ENCODE results near the gene ACOXL. TPM values are rescaled to one million over a fixed set of nuclear protein-coding genes. Genes with fewer than 3 reads are reported as not detected.

Gene ACOXL
- total and polyA plus RNA-seq, 4 donors, result 4.4 to 32.8 (median 12.2) TPM

DNA sequence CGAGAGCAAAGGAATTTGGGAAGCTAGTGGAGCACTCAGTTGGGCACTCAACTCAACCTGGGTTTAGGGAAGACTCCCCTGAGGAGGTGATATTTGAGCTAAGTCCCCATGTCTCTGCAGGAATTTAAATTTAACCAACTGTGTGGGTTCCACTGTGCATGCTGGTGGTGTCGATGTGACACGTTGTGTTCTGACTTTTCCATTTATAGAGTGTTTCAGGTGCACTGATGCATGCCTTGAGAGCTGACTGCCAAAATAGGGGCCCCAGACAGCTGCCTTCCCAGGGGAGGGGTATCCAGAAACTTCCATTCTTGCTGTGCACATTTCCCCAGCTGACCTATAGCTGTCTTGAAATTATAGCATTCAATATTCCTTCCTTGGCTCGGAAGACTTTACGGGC, 324.7 kb downstream of the ACOXL start:
- no peak overlapping the region for H3K9ac ChIP-seq (ENCODE audit: insufficient read depth in 1 of 2, low read length in 2 of 2)
- no peaks in the 10 kb centered on the region for H3K27me3 ChIP-seq (ENCODE audit: control insufficient read depth in 3 of 3, insufficient read depth in 3 of 3, low read length in 2 of 3)
- peaks cover 0 to 7% (median 2%) of the 10 kb centered on the region in 4 donors for H3K9me3 ChIP-seq (ENCODE audit: control insufficient read depth in 4 of 4, insufficient read depth in 3 of 4, low read length in 3 of 4)
- no peak for DNase-seq
- H3K27ac ChIP-seq (ENCODE audit: low read depth in 1 of 2, low read length in 1 of 2), result no peak overlapping the region
- TF ChIP-seq CTCF (IDR thresholded peaks at IDR 0.05; ENCODE audit: control extremely low read depth, extremely low read depth), result no peak
- H3K4me3 ChIP-seq, result no peak overlapping the region
- no peaks in the 10 kb centered on the region for H3K4me1 ChIP-seq (ENCODE audit: control insufficient read depth in 5 of 5, insufficient read depth in 5 of 5, low read length in 5 of 5)
- 91 to 96% methylated on average over 5 of the region's 5 CpGs for WGBS, 2 donors
- no peak for ATAC-seq (ENCODE audit: insufficient read depth, low FRiP score)
- peaks cover 0 to 2% (median 0%) of the 10 kb centered on the region in 4 donors for H3K36me3 ChIP-seq (ENCODE audit: control insufficient read depth in 4 of 4, insufficient read depth in 4 of 4, low read length in 4 of 4)

DNA sequence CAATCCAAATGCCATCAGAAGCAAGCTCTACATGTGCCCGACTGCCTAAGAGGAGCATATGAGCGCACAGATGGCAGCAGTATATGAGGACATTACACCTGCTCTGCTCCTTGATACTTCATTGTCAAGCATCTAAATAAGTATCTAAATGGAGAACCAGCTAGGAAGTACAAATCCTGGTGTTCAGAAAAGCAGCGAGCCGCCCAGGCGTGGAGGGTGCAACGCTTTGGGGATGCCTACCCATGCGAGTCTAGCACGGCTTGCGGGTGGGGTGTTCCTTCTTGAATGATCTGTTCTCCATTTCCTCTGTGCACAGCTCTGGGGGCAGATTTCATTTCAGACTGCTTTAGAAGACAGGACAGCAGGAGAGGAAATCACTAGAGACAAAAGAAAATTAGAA, 325.3 kb downstream of the ACOXL start:
- no peaks in the 10 kb centered on the region for H3K27me3 ChIP-seq (ENCODE audit: control insufficient read depth in 3 of 3, insufficient read depth in 3 of 3, low read length in 2 of 3)
- peaks cover 0 to 7% (median 2%) of the 10 kb centered on the region in 4 donors for H3K9me3 ChIP-seq (ENCODE audit: control insufficient read depth in 4 of 4, insufficient read depth in 3 of 4, low read length in 3 of 4)
- H3K4me1 ChIP-seq (ENCODE audit: control insufficient read depth in 5 of 5, insufficient read depth in 5 of 5, low read length in 5 of 5), result no peaks in the 10 kb centered on the region
- DNase-seq (no peak), ATAC-seq (ENCODE audit: insufficient read depth, low FRiP score) (no peak)
- H3K36me3 ChIP-seq (ENCODE audit: control insufficient read depth in 4 of 4, insufficient read depth in 4 of 4, low read length in 4 of 4), result peaks cover 0 to 2% (median 0%) of the 10 kb centered on the region in 4 donors
- H3K9ac ChIP-seq (ENCODE audit: insufficient read depth in 1 of 2, low read length in 2 of 2), result no peak overlapping the region
- H3K27ac ChIP-seq (ENCODE audit: low read depth in 1 of 2, low read length in 1 of 2), result no peak overlapping the region
- TF ChIP-seq CTCF (IDR thresholded peaks at IDR 0.05; ENCODE audit: control extremely low read depth, extremely low read depth), result no peak
- WGBS, 2 donors, result 84 to 86% methylated on average over 9 of the region's 9 CpGs
- H3K4me3 ChIP-seq, result no peak overlapping the region

DNA sequence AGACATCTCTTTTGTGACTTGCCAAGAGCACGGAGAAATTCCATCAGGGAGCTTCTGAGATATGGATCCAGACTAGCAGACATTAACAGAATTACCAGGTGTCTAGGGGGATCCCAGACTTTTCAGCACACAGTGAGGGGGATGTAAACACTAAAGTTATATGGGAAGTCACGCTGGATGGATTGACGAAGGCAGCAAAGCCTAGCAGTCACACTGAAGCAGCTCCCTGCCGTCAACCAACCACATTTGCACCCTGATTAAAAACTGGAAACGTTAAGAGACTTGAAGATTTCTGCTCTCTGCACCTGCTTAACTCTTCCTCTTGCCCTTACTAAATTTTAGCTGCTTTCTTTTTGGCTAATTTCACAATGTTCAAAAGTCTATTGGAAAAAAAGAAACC, 325.9 kb downstream of the ACOXL start:
- Histone ChIP-seq H3K27ac (ENCODE audit: low read depth in 1 of 2, low read length in 1 of 2) (no peak overlapping the region), H3K9ac (ENCODE audit: insufficient read depth in 1 of 2, low read length in 2 of 2) (no peak overlapping the region), H3K4me1 (ENCODE audit: control insufficient read depth in 5 of 5, insufficient read depth in 5 of 5, low read length in 5 of 5) (no peaks in the 10 kb centered on the region), H3K9me3 (ENCODE audit: control insufficient read depth in 4 of 4, insufficient read depth in 3 of 4, low read length in 3 of 4) (peaks cover 0 to 7% (median 2%) of the 10 kb centered on the region in 4 donors), H3K27me3 (ENCODE audit: control insufficient read depth in 3 of 3, insufficient read depth in 3 of 3, low read length in 2 of 3) (no peaks in the 10 kb centered on the region), H3K4me3 (no peak overlapping the region), H3K36me3 (ENCODE audit: control insufficient read depth in 4 of 4, insufficient read depth in 4 of 4, low read length in 4 of 4) (peaks cover 0 to 2% (median 0%) of the 10 kb centered on the region in 4 donors)
- DNase-seq (no peak), ATAC-seq (ENCODE audit: insufficient read depth, low FRiP score) (no peak)
- no peak for TF ChIP-seq CTCF (IDR thresholded peaks at IDR 0.05; ENCODE audit: control extremely low read depth, extremely low read depth)
- 68 to 70% methylated on average over 5 of the region's 5 CpGs for WGBS, 2 donors

GRCh38 chr2:111061191-111061590, 328.8 kb downstream of the ACOXL start:
- DNase-seq, result no peak
- ATAC-seq (ENCODE audit: insufficient read depth, low FRiP score), result no peak
- Histone ChIP-seq H3K36me3 (ENCODE audit: control insufficient read depth in 4 of 4, insufficient read depth in 4 of 4, low read length in 4 of 4) (peaks cover 0 to 2% (median 0%) of the 10 kb centered on the region in 4 donors), H3K27me3 (ENCODE audit: control insufficient read depth in 3 of 3, insufficient read depth in 3 of 3, low read length in 2 of 3) (no peaks in the 10 kb centered on the region), H3K9ac (ENCODE audit: insufficient read depth in 1 of 2, low read length in 2 of 2) (no peak overlapping the region), H3K4me3 (no peak overlapping the region), H3K9me3 (ENCODE audit: control insufficient read depth in 4 of 4, insufficient read depth in 3 of 4, low read length in 3 of 4) (peaks cover 0 to 7% (median 2%) of the 10 kb centered on the region in 4 donors), H3K4me1 (ENCODE audit: control insufficient read depth in 5 of 5, insufficient read depth in 5 of 5, low read length in 5 of 5) (no peaks in the 10 kb centered on the region), H3K27ac (ENCODE audit: low read depth in 1 of 2, low read length in 1 of 2) (no peak overlapping the region)
- no peak for TF ChIP-seq CTCF (IDR thresholded peaks at IDR 0.05; ENCODE audit: control extremely low read depth, extremely low read depth)
- WGBS, 2 donors, result 83 to 88% methylated on average over 1 of the region's 1 CpG

All from lung (tissue), 12 donors.